Activated naive CD8-positive, alpha-beta T cell treated with anti-CD3 and anti-CD28 coated beads, Interleukin-2, amount 50 U/mL, for 24 hours (primary cell): ENCODE measurements around the gene GPR153.
"Not testable (repeated sequence)": the region's sequence is repeated elsewhere in the genome, so short reads cannot be mapped to it uniquely, and the experiment has no call there.

Experiments
- ATAC-seq: fragments of 150-1000 bp; cut with Tn5 transposase; one replicate; pipeline ENCODE4 v1.10.0; 2021
- DNase-seq: peaks from one replicate; pipeline ENCODE4 v3.0.0; 2021
- H3K27ac Mint-ChIP-seq: one replicate; pipeline ENCODE4 v1.8.0; 2021; ENCODE audit warnings: mild to moderate bottlenecking, mixed read lengths
- H3K27me3 Mint-ChIP-seq: one replicate; pipeline ENCODE4 v1.8.0; 2021; ENCODE audit warnings: mixed read lengths
- H3K36me3 Mint-ChIP-seq: one replicate; pipeline ENCODE4 v1.8.0; 2021; ENCODE audit warnings: low read depth, mixed read lengths
- H3K4me1 Mint-ChIP-seq: one replicate; pipeline ENCODE4 v1.8.0; 2021; ENCODE audit warnings: mixed read lengths
- H3K4me3 Mint-ChIP-seq: one replicate; pipeline ENCODE4 v1.8.0; 2021; ENCODE audit warnings: mild to moderate bottlenecking, moderate library complexity, mixed read lengths
- H3K9me3 Mint-ChIP-seq: one replicate; pipeline ENCODE4 v1.8.0; 2021; ENCODE audit warnings: mixed read lengths

Gene GPR153

DNA sequence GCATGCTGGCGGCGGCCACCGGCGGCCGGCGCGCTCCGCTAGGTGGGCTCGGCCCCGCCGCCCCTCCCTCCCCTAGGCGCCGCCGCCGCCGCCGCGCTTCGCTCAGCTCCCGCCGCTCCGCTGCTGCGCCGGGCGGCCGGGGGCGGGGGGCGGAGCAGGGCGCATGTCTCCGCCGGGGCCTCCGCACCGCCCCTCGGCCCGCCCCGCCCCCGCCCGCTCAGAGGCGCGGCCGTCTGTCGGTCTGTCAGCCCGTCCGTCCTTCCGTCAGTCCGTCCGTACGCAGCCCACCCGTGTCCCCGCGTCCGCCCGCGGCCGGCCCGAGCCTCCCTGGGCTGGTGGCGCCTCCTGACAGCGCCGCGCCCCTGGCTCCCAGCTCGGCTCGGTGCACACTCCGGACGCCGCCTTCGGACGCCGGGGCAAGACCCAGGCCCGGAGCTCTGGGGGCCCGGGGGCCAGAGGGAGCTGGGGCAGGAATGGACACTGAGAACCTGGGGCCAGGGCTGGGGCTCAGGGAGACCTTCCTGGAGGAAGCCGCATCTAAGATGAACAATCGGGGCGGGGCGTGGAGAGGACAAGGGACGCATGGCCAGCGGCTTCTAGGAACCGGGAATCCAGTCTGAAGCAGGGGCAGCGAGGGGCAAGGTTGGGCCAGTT is at the start of gene GPR153:
GPR153 (minus strand) TSS at position 138 of the 654 bp plus-strand sequence. CDS start 6,193 bp downstream, outside the sequence.
- Mint-ChIP-seq H3K9me3 (no peaks in the 10 kb centered on the region), H3K27ac (no peak within 1 kb of the TSS), H3K36me3 (no peaks in the 10 kb centered on the region), H3K4me3 (peak within 1 kb of the TSS; percentile 51), H3K27me3 (peaks cover 18% of the 10 kb centered on the region), H3K4me1 (peaks cover 5% of the 10 kb centered on the region)
- peak; percentile 68 for ATAC-seq
- DNase-seq, result peak; percentile 65

- no peak for ATAC-seq
- H3K36me3 Mint-ChIP-seq, result peaks cover 4% of the 10 kb centered on the region
Measured at GRCh38 chr1:6310116-6310848, 49.4 kb upstream of the GPR153 start.

GRCh38 chr1:6309564-6309963 is 48.7 kb upstream of the GPR153 start:
- no peak overlapping the region for H3K4me3 Mint-ChIP-seq
- H3K4me1 Mint-ChIP-seq, result no peaks in the 10 kb centered on the region
- H3K9me3 Mint-ChIP-seq, result no peaks in the 10 kb centered on the region
- ATAC-seq (no peak), DNase-seq (no peak)
- H3K36me3 Mint-ChIP-seq, result peaks cover 4% of the 10 kb centered on the region
- no peaks in the 10 kb centered on the region for H3K27me3 Mint-ChIP-seq
- no peak overlapping the region for H3K27ac Mint-ChIP-seq

More at GRCh38 chr1:6310116-6310848, 49.4 kb upstream of the GPR153 start:
- no peaks in the 10 kb centered on the region for H3K9me3 Mint-ChIP-seq
- no peak overlapping the region for H3K4me3 Mint-ChIP-seq
- no peak for DNase-seq
- no peaks in the 10 kb centered on the region for H3K27me3 Mint-ChIP-seq
- H3K27ac Mint-ChIP-seq, result no peak overlapping the region
- no peaks in the 10 kb centered on the region for H3K4me1 Mint-ChIP-seq

DNA sequence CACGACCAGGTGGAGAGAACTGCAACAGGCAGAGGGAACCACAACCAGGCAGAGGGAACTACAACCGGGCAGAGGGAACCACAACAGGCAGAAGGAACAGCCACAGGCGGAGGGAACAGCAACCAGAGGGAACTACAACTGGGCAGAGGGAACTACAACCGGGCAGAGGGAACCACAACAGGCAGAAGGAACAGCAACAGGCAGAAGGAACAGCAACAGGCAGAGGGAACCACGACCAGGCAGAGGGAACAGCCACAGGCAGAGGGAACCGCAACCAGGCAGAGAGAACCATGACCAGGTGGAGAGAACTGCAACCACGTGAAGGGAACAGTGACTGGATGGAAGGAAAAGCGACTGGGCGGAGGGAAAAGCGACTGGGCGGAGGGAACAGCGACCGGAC is 47.6 kb upstream of the GPR153 start:
- Mint-ChIP-seq H3K36me3 (peaks cover 7% of the 10 kb centered on the region), H3K27me3 (no peaks in the 10 kb centered on the region), H3K9me3 (no peaks in the 10 kb centered on the region), H3K27ac (no peak overlapping the region), H3K4me3 (no peak overlapping the region), H3K4me1 (no peaks in the 10 kb centered on the region)
- DNase-seq (no peak), ATAC-seq (no peak)

- H3K27ac Mint-ChIP-seq, H3K27me3 Mint-ChIP-seq, H3K4me1 Mint-ChIP-seq, H3K9me3 Mint-ChIP-seq, ATAC-seq, H3K36me3 Mint-ChIP-seq, DNase-seq, H3K4me3 Mint-ChIP-seq: not testable (repeated sequence)
Measured at GRCh38 chr1:6307682-6308081, 46.8 kb upstream of the GPR153 start.

- Mint-ChIP-seq H3K4me3 (no peak overlapping the region), H3K36me3 (peaks cover 7% of the 10 kb centered on the region), H3K9me3 (no peaks in the 10 kb centered on the region), H3K27me3 (no peaks in the 10 kb centered on the region), H3K4me1 (no peaks in the 10 kb centered on the region), H3K27ac (no peak overlapping the region)
- no peak for DNase-seq
- ATAC-seq, result no peak
Measured at GRCh38 chr1:6307099-6307498, 46.2 kb upstream of the GPR153 start.

DNA sequence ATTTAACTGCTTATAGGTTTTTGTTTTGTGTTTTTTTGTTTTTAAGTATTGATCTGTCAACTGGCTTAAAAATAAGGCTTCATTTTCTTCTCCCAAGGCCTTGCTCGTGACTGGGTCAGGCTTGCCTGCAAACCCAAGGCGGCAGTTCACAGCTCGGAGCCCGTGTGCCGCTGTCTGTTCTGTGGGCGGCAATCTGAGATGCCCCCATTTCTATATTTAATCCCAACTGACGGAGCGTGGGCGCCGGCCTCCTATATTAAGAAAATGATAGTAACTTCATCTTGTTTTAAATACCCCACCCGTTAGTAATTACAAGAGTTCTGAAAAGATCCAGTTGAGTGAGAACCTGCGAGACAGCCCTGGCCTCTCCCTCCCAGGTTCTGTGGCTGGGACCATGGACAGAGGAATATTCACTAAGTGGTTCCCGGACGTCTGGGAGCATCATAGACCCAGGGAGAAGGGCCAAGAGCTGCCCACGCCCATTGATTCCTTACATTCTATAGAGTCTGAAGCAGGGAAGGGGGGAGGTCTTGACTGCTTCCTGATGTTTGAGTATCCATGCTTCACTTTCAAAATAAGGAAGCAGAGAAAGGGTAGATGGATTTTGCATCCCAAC is 42.6 kb upstream of the GPR153 start:
- DNase-seq (no peak), ATAC-seq (no peak)
- H3K27ac Mint-ChIP-seq, result no peak overlapping the region
- H3K27me3 Mint-ChIP-seq, result no peaks in the 10 kb centered on the region
- H3K36me3 Mint-ChIP-seq, result peaks cover 7% of the 10 kb centered on the region
- no peaks in the 10 kb centered on the region for H3K4me1 Mint-ChIP-seq
- no peaks in the 10 kb centered on the region for H3K9me3 Mint-ChIP-seq
- H3K4me3 Mint-ChIP-seq, result no peak overlapping the region

DNA sequence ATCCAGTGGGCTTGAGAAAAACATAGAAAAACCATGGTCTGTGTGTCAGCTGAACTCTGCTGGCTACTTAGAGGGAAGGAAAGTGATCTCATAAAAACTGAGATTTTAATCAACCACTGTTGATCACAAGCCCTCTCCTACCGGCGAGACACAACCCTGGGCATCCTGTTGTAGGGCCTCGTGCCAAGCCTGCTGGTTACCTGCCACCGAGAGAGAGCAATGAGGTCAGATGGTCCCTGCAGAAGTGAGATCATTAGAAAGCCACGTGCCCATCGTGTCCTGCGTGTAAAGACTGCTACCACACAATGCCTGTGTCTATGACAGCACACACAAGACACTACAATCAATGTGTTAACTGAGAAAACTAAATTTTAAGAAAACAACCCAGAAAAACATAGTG is 41.7 kb upstream of the GPR153 start:
- no peak for DNase-seq
- H3K27ac Mint-ChIP-seq, result no peak overlapping the region
- H3K27me3 Mint-ChIP-seq, result no peaks in the 10 kb centered on the region
- ATAC-seq, result no peak
- no peak overlapping the region for H3K4me3 Mint-ChIP-seq
- H3K9me3 Mint-ChIP-seq, result no peaks in the 10 kb centered on the region
- H3K36me3 Mint-ChIP-seq, result peaks cover 7% of the 10 kb centered on the region
- no peaks in the 10 kb centered on the region for H3K4me1 Mint-ChIP-seq

- Mint-ChIP-seq H3K27me3 (no peaks in the 10 kb centered on the region), H3K4me1 (no peaks in the 10 kb centered on the region), H3K36me3 (peaks cover 3% of the 10 kb centered on the region), H3K4me3 (no peak overlapping the region), H3K27ac (no peak overlapping the region), H3K9me3 (no peaks in the 10 kb centered on the region)
- no peak for ATAC-seq
- no peak for DNase-seq
Measured at GRCh38 chr1:6301526-6301925, 40.6 kb upstream of the GPR153 start.

GRCh38 chr1:6300342-6301048 is 39.6 kb upstream of the GPR153 start:
- no peak for ATAC-seq
- Mint-ChIP-seq H3K4me1 (no peaks in the 10 kb centered on the region), H3K4me3 (no peak overlapping the region), H3K9me3 (no peaks in the 10 kb centered on the region), H3K27me3 (no peaks in the 10 kb centered on the region), H3K36me3 (peaks cover 3% of the 10 kb centered on the region), H3K27ac (no peak overlapping the region)
- DNase-seq, result no peak

DNA sequence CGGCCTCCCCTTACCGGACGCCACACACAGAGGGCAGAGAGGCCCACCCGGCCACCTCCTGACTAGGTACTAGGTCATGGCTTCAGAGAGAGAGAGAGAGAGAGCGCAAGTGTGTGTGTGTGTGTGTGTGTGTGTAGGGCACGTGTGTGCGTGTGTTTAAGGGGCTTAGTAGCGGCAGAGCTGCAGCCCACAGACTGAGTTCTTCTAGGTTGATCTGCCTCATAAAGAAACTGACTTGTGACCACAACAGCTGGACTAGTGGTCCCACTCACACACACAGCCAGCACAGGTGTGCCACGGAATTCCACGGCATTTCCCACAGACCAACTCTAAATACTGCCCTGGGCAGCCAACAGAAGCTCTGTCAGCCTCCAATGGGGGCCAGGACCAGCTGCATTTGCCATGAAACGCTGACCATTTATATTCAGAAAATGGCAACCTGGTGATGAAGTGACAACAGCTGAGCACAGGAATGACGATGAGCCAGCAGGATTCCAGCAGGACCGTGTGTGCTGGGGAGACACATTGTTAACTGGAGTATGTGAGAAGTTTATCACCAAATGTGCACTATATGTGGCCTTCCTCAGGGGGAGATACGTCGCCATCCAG is 38.8 kb upstream of the GPR153 start:
- DNase-seq (no peak), ATAC-seq (no peak)
- Mint-ChIP-seq H3K4me1 (no peaks in the 10 kb centered on the region), H3K9me3 (no peaks in the 10 kb centered on the region), H3K4me3 (no peak overlapping the region), H3K27ac (no peak overlapping the region), H3K27me3 (no peaks in the 10 kb centered on the region), H3K36me3 (peaks cover 6% of the 10 kb centered on the region)

GRCh38 chr1:6298940-6299465 is 38.1 kb upstream of the GPR153 start:
- no peaks in the 10 kb centered on the region for H3K27me3 Mint-ChIP-seq
- H3K27ac Mint-ChIP-seq, result no peak overlapping the region
- no peak overlapping the region for H3K4me3 Mint-ChIP-seq
- H3K36me3 Mint-ChIP-seq, result peaks cover 9% of the 10 kb centered on the region
- H3K9me3 Mint-ChIP-seq, result no peaks in the 10 kb centered on the region
- H3K4me1 Mint-ChIP-seq, result peaks cover 2% of the 10 kb centered on the region
- DNase-seq (no peak), ATAC-seq (no peak)

- H3K27ac Mint-ChIP-seq, result no peak overlapping the region
- H3K36me3 Mint-ChIP-seq, result peaks cover 8% of the 10 kb centered on the region
- ATAC-seq, result no peak
- no peaks in the 10 kb centered on the region for H3K27me3 Mint-ChIP-seq
- H3K4me1 Mint-ChIP-seq, result peaks cover 4% of the 10 kb centered on the region
- H3K9me3 Mint-ChIP-seq, result no peaks in the 10 kb centered on the region
- H3K4me3 Mint-ChIP-seq, result no peak overlapping the region
- DNase-seq, result no peak
Measured at GRCh38 chr1:6298530-6298929, 37.6 kb upstream of the GPR153 start.

DNA sequence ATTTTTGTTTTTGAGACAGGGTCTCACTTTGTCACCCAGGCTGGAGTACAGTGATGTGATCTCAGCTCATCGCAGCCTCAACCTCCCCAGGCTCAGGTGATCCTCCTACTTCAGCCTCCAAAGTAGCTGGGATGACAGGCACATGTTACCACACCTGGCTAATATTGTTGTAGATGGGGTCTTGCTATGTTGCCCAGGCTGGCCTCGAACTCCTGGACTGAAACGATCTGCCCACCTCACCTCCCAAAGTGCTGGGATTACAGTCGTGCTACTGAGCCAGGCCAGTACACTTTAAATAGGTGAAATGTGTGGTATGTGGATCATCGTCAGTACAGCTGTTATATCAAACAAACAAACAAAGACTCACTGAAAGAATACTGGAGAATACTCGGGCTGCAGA is 35.0 kb upstream of the GPR153 start:
- Mint-ChIP-seq H3K4me1 (peaks cover 4% of the 10 kb centered on the region), H3K27ac (no peak overlapping the region), H3K27me3 (no peaks in the 10 kb centered on the region)

More for the DNA sequence above, 35.0 kb upstream of the GPR153 start:
- Mint-ChIP-seq H3K9me3 (no peaks in the 10 kb centered on the region), H3K36me3 (peaks cover 13% of the 10 kb centered on the region), H3K4me3 (no peak overlapping the region)
- ATAC-seq (no peak), DNase-seq (no peak)
